Fibroblast of lung (primary cell): ENCODE data around the gene DEFB125. TPM values are rescaled to one million over a fixed set of nuclear protein-coding genes. Genes with fewer than 3 reads are reported as not detected.

ENCODE experiments used
- DNase-seq, 2 donors: peaks; one replicate each; pipeline versions ENCODE4 v3.0.0 to v3.0.0-alpha.2; 2010; ENCODE audit warnings: low read depth in 2 of 2
- H2AFZ ChIP-seq: 2 replicates; pipeline ENCODE4 v1.5.1; 2012; ENCODE audit warnings: low read length, control low read depth, inconsistent platforms
- H3K27ac ChIP-seq: 2 replicates; pipeline ENCODE4 v1.5.1; 2011; ENCODE audit warnings: low read length, control low read depth; ENCODE audit not compliant: insufficient read depth
- H3K27me3 ChIP-seq: 2 replicates; pipeline ENCODE4 v1.5.1; 2011; ENCODE audit warnings: mild to moderate bottlenecking, low read length; ENCODE audit not compliant: control insufficient read depth, insufficient read depth
- H3K36me3 ChIP-seq: 2 replicates; pipeline ENCODE4 v1.5.1; 2011; ENCODE audit warnings: low read length; ENCODE audit not compliant: control insufficient read depth, insufficient read depth
- H3K4me1 ChIP-seq: 2 replicates; pipeline ENCODE4 v1.5.1; 2011; ENCODE audit warnings: low read length; ENCODE audit not compliant: control insufficient read depth, insufficient read depth; ENCODE audit errors: extremely low read depth
- H3K4me2 ChIP-seq: 2 replicates; pipeline ENCODE4 v1.5.1; 2011; ENCODE audit warnings: low read length, control low read depth; ENCODE audit not compliant: insufficient read depth; ENCODE audit errors: extremely low read depth
- H3K4me3 ChIP-seq, 4 experiments: fragments of 200-600 bp in 1 of 4; sonication (generic) in 1 of 4; replicated peaks in 1 of 4; 2 replicates each; pipeline ENCODE4 v1.5.1; 2011 to 2016; ENCODE audit warnings: low read length in 4 of 4, low read depth in 3 of 4, mild to moderate bottlenecking in 3 of 4, control low read depth in 2 of 4, inconsistent platforms in 1 of 4, mixed read lengths in 1 of 4; ENCODE audit not compliant: insufficient read depth in 1 of 4; ENCODE audit errors: control extremely low read depth in 1 of 4
- H3K79me2 ChIP-seq: 2 replicates; pipeline ENCODE4 v1.5.1; 2012; ENCODE audit warnings: mild to moderate bottlenecking, low read length, inconsistent platforms; ENCODE audit not compliant: control insufficient read depth, insufficient read depth
- H3K9ac ChIP-seq: 2 replicates; pipeline ENCODE4 v1.5.1; 2011; ENCODE audit warnings: mild to moderate bottlenecking, low read length, control low read depth; ENCODE audit not compliant: insufficient read depth
- H3K9me3 ChIP-seq: 2 replicates; pipeline ENCODE4 v1.5.1; 2012; ENCODE audit warnings: low read depth, low read length; ENCODE audit not compliant: control insufficient read depth, insufficient read depth
- H4K20me1 ChIP-seq: 2 replicates; pipeline ENCODE4 v1.5.1; 2011; ENCODE audit warnings: low read length; ENCODE audit not compliant: control insufficient read depth, insufficient read depth; ENCODE audit errors: extremely low read depth
- EZH2 ChIP-seq: IDR thresholded peaks from 2 replicates; pipeline ENCODE4 v1.5.1; 2012; ENCODE audit warnings: low read length, control low read depth, mild to moderate bottlenecking; ENCODE audit errors: missing control alignments
- polyA minus RNA-seq: library from RNA; depleted of rRNA, polyadenylated mRNA; stranded (reverse); fragments of >200 nt; gene quantifications from 2 replicates; pipeline ENCODE4 v1.2.3, GENCODE V29; 2011; ENCODE audit warnings: low replicate concordance
- polyA plus RNA-seq, 2 donors: library from polyadenylated mRNA; depleted of rRNA in 1 of 2; stranded (reverse) in 1 of 2; unstranded in 1 of 2; fragments of >200 nt; gene quantifications; 2 replicates each; pipeline ENCODE4 v1.2.1, GENCODE V29; 2011 to 2012; ENCODE audit warnings: missing spikeins in 1 of 2
- total RNA-seq: library from RNA; depleted of rRNA; stranded (reverse); fragments of >200 nt; gene quantifications from 2 replicates; pipeline ENCODE4 v1.2.1, GENCODE V29; 2014
- TF ChIP-seq, protein P1 (sequence below), 2 donors: IDR thresholded peaks in 1 of 2; conservative IDR thresholded peaks in 1 of 2; 1 replicate in 1 of 2; 2 replicates in 1 of 2; pipeline ENCODE4 v1.5.1; 2011 to 2012; ENCODE audit warnings: low read length in 2 of 2, control low read depth in 1 of 2, inconsistent platforms in 1 of 2, low read depth in 1 of 2, mild to moderate bottlenecking in 1 of 2

DEFB125 gene, protein sequence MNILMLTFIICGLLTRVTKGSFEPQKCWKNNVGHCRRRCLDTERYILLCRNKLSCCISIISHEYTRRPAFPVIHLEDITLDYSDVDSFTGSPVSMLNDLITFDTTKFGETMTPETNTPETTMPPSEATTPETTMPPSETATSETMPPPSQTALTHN
- total RNA-seq (not detected in 2 replicates), polyA plus RNA-seq (not detected in 2 replicates), polyA minus RNA-seq (not detected in 2 replicates)
- polyA plus RNA-seq (2012) = not detected in 2 replicates

DNA sequence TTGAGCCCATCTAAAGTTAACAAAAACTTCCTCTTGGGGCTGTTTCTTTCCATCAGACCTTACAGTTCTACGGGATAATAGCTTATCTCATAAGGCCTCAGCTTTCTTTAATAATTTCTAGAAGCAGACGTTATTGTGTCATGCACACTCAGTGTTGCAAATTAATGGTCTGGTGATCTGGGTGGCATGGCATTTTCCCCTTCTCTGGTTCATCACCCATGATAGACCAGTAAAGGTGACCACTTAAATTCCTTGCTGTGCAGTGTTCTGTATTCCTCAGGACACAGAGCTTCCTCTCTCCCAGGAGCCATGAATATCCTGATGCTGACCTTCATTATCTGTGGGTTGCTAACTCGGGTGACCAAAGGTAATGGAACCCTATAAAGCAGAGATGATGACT, at the start of gene DEFB125:
DEFB125 (plus strand) TSS at position 272 of the 400 bp plus-strand sequence; CDS start at position 310, 38 bp downstream.
- Histone ChIP-seq H3K9me3 (no peaks in the 10 kb centered on the region), H2AFZ (no peak within 1 kb of the TSS), H4K20me1 (no peaks in the 10 kb centered on the region), H3K27me3 (no peaks in the 10 kb centered on the region), H3K4me3 (no peak within 1 kb of the TSS), H3K27ac (no peak within 1 kb of the TSS), H3K9ac (no peak within 1 kb of the TSS), H3K4me2 (no peak within 1 kb of the TSS), H3K79me2 (no peaks in the 10 kb centered on the region), H3K36me3 (no peaks in the 10 kb centered on the region), H3K4me1 (no peaks in the 10 kb centered on the region)
- TF ChIP-seq, protein P1, sequence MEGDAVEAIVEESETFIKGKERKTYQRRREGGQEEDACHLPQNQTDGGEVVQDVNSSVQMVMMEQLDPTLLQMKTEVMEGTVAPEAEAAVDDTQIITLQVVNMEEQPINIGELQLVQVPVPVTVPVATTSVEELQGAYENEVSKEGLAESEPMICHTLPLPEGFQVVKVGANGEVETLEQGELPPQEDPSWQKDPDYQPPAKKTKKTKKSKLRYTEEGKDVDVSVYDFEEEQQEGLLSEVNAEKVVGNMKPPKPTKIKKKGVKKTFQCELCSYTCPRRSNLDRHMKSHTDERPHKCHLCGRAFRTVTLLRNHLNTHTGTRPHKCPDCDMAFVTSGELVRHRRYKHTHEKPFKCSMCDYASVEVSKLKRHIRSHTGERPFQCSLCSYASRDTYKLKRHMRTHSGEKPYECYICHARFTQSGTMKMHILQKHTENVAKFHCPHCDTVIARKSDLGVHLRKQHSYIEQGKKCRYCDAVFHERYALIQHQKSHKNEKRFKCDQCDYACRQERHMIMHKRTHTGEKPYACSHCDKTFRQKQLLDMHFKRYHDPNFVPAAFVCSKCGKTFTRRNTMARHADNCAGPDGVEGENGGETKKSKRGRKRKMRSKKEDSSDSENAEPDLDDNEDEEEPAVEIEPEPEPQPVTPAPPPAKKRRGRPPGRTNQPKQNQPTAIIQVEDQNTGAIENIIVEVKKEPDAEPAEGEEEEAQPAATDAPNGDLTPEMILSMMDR (conservative IDR thresholded peaks at IDR 0.05 in 1 of 2, IDR thresholded peaks at IDR 0.05 in 1 of 2; ENCODE audit: low read depth in 1 of 2, low read length in 2 of 2) = no peak
- TF ChIP-seq EZH2 = no peak
- DNase-seq = no peak

DNA sequence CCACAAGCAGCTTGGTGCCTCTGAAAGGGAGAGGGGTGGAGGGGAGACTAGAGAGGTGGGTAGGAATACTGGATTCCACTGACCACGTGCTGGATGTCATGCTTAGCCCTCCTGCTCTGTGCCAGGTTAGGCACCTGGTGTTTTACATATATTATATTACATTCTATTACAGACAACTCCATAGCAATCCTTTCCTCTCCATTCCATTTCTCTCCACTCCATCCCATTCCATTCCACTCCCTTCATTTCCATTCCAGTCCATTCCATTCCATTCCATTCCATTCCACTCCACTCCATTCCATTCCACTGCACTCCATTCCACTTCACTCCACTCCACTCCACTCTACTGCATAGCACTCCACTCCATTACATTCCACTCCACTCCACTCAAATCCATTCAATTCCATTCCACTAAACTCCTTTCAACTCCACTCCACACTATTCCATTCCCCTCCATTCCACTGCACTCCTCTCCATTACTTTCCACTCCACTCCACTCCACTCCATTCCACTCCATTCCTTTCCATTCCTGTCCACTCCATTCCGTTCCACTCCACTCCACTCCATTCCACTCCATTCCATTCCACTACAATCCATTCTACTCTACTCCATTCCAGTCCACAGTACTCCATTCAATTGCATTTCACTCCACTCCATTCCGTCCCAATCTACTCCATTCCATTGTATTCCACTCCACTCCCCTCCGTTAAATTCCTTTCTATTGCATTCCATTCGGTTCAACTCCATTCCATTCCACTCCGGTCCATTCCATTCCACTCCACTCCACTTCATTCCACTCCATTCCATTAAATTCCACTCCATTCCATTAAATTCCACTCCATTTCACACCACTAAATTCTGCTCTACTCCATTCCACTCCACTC, 27.2 kb upstream of the DEFB125 start:
- no peak overlapping the region for H3K4me2 ChIP-seq
- TF ChIP-seq EZH2 = no peak
- TF ChIP-seq, protein P1 (conservative IDR thresholded peaks at IDR 0.05 in 1 of 2, IDR thresholded peaks at IDR 0.05 in 1 of 2; ENCODE audit: low read depth in 1 of 2, low read length in 2 of 2) = no peak
- no peaks in the 10 kb centered on the region for H3K27me3 ChIP-seq
- H3K9ac ChIP-seq = no peak overlapping the region
- H3K36me3 ChIP-seq = no peaks in the 10 kb centered on the region
- no peaks in the 10 kb centered on the region for H3K4me1 ChIP-seq
- H3K79me2 ChIP-seq = no peaks in the 10 kb centered on the region
- H2AFZ ChIP-seq = no peak overlapping the region
- no peak overlapping the region for H3K4me3 ChIP-seq
- H4K20me1 ChIP-seq = no peaks in the 10 kb centered on the region
- peak; percentile 4 to 6 for DNase-seq
- peak overlapping the region; percentile 30 for H3K27ac ChIP-seq
- H3K9me3 ChIP-seq = no peaks in the 10 kb centered on the region

DNA sequence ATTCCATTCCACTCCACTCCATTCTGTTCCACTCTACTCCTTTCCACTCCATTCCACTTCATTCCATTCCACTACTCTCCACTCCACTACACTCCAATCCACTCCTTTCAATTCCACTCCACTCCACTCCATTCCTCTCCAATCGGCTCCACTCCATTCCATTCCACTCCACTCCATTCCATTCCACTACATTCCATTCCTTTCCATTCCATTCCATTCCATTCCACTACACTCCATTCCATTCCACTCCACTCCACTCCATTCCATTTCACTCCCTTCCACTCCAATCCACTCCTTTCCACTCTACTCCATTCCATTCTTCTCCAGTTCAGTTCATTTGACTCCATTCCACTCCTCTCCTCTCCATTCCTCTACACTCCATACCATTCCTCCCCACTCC, 26.2 kb upstream of the DEFB125 start:
- DNase-seq = no peak
- Histone ChIP-seq H3K4me1 (no peaks in the 10 kb centered on the region), H3K36me3 (no peaks in the 10 kb centered on the region), H4K20me1 (no peaks in the 10 kb centered on the region), H3K27me3 (no peaks in the 10 kb centered on the region), H3K4me3 (no peak overlapping the region), H3K4me2 (no peak overlapping the region), H2AFZ (no peak overlapping the region), H3K9me3 (no peaks in the 10 kb centered on the region), H3K27ac (no peak overlapping the region), H3K9ac (no peak overlapping the region), H3K79me2 (no peaks in the 10 kb centered on the region)
- TF ChIP-seq EZH2 = no peak
- TF ChIP-seq, protein P1 (conservative IDR thresholded peaks at IDR 0.05 in 1 of 2, IDR thresholded peaks at IDR 0.05 in 1 of 2; ENCODE audit: low read depth in 1 of 2, low read length in 2 of 2) = no peak
